IPS-NIHi11 (cell line): ENCODE results near the gene MRLN.
"Not testable (repeated sequence)": the region's sequence is repeated elsewhere in the genome, so short reads cannot be mapped to it uniquely, and the experiment has no call there.

Source experiments
- DNase-seq: peaks from one replicate; pipeline ENCODE4 v3.0.0; 2012; ENCODE audit warnings: mixed read lengths, low spot score

The MRLN gene

DNA sequence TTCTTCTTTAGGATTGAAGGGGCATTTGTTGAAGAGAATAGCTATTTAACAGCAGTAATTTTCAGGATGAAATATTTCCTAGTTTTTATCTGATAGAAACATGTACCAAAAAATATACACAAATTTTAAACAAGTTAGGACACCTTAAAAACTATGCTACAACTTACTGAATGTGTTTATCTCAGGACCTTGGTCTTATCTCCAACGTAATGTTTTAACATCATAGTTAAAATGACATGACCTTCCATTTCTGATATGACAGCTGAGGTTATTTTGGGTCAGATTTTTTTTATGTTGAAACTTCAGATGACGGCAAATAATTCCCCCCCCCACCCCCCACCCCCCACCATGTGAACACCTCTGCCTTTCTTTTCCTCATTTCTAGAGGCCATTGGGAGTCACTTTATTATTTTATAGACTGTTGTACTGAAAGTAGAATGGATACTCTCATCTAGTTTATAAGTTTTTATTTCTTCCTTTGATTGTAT is 8.0 kb downstream of the MRLN start:
- DNase-seq = no peak

DNA sequence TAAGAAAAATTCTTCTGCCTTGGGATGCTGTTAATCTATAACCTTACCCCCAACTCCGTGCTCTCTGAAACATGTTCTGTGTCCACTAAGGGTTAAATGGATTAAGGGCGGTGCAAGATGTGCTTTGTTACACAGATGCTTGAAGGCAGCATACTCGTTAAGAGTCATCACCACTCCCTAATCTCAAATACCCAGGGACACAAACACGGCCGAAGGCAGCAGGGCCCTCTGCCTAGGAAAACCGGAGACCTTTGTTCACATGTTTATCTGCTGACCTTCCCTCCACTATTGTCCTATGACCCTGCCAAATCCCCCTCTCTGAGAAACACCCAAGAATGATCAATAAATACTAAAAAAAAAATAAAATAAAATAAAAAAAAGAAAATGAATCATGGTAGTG is 8.5 kb downstream of the MRLN start:
- not testable (repeated sequence) for DNase-seq

DNA sequence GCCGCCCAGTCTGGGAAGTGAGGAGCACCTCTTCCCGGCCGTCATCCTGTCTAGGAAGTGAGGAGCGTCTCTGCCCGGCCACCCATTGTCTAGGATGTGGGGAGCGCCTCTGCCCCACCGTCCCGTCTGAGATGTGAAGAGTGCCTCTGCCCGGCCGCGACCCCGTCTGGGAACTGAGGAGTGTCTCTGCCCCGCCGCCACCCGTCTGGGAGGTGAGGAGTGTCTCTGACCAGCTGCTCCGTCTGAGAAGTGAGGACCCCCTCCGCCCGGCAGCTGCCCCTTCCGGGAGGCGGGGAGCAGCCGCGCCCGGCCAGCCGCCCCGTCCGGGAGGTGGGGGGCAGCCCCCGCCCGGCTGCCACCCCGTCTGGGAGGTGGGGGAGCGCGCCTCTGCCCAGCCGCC is 9.1 kb downstream of the MRLN start:
- not testable (repeated sequence) for DNase-seq

DNA sequence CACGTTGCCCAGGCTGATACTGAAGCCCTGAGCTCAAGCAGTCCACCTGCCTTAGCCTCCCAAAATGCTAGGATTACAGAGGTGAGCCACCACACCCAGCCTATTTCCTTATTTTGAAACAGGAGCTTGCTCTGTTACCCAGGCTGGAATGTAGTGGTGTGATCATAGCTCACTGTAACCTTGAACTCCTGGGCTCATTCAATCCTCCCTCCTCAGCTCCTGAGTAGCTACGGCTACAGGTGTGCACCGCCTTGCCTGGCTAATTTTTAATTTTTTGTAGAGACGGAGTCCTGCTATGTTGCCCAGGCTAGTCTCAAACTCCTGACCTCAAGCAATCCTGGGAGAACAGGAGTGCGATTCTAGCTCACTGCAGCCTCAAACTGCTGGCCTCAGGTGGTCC is 11.7 kb downstream of the MRLN start:
- DNase-seq = no peak

DNA sequence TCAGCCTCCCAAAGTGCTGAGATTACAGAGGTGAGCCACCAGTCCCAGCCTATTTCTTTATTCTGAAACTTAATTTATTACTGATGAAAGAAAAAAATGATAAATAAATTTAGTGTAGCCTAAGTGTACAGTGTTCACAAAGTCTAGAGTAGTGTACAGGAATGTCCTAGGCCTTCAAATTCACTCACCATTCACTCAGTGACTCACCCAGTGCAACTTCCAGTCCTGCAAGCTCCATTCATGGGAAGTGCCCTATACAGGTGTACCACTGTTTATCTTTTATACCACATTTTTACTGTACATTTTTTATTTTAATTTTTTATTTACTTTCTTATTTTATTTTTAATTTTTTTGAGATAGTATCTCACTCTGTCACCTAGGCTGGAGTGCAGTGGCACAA is 12.2 kb downstream of the MRLN start:
- no peak for DNase-seq

DNA sequence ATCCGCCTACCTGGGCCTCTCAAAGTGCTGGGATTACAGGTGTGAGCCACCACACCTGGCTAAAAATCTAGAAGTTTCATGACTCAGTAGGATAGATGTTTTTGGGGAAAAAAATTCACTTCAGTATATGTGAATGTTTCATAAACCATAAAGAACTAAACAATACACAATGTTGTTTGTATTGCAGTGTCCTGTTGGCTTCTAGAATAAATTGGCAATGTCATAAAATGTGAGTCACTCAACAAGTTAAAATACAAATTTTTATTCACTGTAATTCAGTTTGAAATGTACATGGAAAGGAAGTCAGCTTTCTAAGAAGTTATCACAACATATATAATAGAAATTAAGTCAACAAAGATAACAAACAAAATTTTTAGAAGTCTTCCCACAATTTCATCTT is 16.5 kb downstream of the MRLN start:
- no peak for DNase-seq

DNA sequence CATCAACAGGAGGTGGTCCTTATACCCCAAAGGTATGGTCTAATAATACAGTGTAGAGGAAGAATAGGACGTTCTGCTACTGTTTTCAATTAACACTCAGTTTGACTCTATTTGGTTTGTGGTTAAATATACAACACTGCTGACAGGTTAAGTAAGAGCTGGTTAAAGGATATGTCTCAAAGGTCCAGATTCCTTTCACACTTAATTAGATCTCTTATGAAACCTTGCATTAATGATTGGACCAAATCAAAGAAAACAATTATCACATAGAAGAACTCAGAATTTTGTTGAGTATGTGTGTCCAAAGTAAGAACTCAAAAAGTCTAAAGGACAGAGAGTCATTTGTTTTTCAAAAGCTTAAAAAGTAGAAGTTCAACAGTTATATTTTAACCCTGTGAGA is 18.0 kb downstream of the MRLN start:
- DNase-seq = no peak

DNA sequence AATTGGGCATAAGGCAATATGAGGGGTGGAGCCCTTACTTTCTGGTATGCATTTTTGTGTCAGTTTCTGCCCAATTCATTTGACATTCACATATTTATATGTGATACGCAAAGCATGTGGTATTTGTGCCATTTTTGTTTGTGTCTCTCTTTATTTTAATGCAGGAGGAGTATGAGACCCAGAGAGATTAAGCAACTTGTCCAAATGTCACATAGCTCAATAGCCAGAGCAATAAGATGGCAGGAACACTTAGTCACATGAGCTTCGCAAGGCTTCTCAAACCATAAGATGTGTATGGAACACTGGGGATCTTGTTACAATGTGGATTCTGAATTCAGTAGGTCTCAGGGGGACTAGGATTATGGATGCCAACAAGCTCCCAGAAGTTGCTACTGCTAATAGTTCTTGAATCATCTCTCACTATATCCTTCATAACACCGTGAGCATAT is 19.2 kb downstream of the MRLN start:
- DNase-seq = no peak

DNA sequence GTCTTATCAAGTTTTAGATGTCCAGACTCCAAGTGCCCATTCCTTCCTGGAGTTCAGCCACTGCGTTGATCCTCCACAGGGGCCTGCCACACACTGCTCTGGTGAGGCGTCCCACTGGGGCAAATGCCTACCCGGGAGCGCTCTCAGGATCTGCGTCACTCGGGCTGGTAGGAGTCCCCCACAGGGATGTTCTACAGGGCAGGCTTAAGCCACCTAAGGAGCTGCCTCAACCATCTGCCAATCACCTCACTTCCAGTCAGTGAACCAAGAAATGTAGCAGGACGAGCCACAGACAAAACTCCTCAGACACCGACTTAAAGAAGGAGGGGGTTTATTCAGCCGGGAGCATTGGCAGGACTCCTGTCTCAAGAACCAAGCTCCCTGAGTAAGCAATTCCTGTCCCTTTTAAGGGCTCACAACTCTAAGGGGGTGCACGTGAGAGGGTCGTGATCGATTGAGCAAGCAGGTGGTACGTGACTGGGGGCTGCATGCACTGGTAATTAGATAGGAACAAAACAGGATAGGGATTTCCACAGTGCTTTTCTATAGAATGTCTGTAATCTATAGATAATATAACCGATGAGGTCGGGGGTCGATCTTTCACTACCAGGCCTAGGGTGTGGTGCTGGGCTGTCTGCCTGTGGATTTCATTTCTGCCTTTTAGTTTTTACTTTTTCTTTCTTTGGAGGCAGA is 19.8 kb downstream of the MRLN start:
- not testable (repeated sequence) for DNase-seq

DNA sequence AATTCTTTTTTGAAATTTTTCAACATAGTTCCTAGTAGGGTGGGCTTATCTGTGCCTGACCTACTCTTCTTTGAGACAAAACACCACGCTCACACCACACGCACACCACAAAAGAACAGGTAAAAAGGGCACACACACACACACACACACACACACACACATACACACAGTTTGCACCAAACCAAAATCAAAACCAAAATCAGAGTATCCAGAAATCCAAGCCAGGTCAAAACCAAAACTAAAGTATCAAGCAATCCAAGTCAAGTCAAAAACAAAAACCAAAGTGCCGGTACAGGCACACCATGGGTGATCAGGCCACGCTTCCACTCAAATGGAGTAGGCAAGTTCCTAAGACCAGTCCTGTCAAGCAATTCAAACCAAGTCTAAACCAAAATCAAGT is 20.4 kb downstream of the MRLN start:
- DNase-seq = not testable (repeated sequence)

DNA sequence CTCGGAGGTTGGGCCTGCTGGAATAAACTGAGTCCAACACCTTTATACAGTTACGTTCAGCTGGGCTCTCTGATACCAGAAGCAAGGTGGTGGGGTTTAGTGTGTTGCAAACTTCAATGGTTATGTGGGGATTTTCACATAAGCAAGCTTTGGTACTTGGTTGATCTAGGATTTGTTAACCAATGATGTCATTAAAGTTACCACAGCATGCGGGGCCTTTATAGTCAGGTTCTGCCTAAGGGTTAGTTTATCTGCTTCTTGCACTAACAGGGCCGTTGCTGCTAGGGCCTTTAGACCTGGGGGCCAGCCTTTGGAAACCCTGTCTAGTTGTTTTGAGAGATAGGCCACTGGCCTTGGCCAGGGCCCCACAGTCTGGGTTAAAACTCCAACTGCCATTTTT is 24.1 kb downstream of the MRLN start:
- not testable (repeated sequence) for DNase-seq

DNA sequence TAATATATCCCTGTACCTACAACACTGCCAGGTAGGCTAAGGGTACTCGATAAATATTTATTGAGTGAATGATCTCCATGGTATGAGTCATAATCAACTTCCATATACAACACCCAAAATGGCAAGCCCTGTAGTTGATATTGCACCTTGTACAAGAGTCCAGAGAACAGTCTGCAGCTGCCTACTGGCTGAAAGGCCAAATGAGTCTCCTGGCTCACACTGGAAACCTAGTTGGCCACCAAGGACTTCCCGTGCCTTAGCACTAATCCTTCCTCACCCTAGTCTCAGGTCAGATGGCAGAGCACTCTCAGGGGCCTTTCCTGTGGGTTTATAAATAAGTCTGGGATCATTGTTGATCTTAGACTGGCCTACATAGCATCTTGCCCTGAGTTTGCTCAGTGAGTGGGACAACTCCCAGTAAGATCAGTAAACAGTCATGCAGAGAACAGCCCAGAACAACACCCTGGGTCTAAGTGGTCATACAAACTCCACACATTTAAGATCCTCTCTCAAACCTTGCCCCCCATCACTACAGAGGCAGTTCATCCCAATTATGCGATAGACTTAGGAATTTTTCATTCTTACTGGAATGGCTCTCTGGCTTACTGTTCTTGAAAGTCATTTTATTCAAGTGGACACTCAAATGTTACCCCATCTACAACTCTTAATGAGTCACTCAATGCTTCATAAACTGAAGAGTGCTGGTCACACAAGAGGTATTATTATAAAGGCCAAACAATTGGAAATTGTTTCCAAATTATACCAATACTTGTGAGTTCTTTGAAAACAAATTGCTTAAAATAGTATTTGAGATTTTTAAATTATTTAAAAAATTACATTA is 28.9 kb downstream of the MRLN start:
- DNase-seq = no peak

DNA sequence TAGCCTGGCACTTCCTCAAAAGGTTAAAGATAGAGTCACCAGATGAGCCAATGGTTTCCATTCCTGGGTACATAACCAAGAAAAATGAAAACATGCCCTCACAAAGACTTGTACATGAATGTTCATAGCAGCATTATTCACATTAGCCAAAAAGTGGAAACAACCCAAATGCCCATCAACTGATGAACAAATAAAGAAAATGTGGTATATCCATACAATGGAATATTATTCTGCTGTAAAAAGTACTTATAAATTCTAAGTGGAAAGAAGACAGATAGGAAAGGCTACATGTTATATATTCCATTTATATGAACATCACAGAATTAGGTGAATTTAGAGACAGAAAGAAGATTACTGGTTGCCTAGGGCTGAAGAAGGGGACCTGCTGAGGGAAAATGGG is 32.9 kb downstream of the MRLN start:
- DNase-seq = no peak

DNA sequence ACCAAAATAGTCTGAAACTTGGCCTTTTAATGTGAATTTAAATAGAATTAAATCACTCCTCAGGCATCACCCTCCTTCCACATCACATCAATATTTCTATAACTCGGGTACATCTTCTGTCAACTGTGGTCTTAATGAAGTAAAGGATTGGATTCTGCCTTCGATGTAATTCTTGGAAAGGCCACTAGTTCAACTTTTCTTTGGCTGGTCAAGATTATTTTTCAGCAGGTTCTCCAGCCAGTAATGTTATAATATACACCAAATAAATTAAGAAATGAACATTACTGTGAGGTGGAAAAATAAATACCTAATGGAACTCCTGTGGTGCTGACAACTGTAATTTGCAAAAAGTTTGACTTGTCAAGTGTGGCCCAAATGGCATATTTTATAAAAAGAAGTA is 33.9 kb downstream of the MRLN start:
- DNase-seq = no peak

DNA sequence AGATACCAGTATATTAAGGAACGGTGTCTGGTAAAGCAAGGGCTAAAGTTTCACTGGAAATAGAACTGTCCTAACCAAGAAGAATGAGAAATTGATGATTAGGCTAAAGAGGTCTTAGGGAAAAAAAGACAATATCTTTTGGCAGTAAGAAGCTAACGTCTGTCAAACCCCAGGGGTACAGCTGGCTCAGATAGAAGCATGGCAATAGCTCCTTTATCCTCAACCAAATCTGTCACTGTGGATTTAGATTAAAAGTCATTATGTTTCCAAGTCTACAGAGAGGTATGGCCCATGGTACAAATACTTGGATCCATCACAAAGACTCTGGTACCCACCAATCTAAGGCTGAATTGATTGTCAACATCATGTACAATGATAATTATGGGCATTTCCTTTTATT is 35.0 kb downstream of the MRLN start:
- DNase-seq = no peak

DNA sequence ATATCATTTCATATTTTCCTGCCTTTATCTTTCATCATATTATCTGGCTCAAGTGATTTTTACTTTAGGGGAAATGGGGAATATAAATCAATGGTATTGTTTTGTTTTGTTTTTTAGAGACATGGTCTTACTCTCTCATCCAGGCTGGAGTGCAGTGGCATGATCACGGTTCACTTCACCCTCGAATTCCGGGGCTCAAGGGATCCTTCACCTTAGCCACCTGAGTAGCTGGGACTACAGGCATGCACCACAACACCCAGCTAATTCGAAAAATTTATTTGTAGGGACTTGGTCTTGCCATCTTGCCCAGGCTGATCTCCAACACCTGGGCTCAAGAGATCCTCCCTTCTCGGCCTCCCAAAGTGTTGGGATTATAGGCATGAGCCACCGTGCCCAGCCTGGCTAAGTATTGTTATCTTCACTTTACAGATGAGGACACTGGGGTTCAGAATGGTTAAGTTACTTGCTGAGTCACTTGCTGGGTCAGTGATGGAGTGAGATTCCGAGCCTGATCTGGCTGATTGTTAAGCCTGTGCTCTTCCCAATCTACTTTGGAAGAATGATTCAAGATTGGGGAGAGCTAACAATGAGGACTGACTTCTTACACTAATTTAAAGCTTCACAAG is 39.9 kb downstream of the MRLN start:
- DNase-seq = no peak

DNA sequence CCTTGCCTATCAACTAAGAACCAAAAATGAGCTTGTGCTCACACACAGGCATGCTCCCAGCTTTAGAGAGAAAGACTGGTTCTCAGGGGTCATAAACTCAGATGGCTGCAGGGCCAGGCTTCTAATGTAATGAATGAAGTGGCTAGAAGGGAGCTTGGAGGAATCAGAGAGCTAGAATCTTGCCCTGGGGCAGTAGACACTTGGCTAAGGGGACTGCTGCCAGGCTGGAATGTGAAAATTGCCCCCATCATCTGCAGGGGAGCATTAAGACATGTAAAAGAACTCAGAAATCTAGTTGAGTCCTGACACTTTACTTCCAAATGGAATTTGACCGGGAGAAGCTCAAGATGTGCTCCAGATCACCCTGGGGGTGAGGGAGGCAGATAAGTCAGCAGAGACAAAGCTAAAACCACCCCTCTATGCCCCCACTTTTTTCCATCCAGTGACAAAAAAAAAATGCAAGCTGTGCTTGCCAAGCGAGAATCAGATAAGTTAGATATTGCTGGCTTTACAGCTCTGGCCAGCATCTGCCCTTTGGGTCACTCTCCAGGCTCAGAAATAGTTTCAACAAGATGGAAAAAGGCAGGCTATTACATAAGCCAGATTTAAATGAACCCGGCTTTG is 41.3 kb downstream of the MRLN start:
- no peak for DNase-seq

DNA sequence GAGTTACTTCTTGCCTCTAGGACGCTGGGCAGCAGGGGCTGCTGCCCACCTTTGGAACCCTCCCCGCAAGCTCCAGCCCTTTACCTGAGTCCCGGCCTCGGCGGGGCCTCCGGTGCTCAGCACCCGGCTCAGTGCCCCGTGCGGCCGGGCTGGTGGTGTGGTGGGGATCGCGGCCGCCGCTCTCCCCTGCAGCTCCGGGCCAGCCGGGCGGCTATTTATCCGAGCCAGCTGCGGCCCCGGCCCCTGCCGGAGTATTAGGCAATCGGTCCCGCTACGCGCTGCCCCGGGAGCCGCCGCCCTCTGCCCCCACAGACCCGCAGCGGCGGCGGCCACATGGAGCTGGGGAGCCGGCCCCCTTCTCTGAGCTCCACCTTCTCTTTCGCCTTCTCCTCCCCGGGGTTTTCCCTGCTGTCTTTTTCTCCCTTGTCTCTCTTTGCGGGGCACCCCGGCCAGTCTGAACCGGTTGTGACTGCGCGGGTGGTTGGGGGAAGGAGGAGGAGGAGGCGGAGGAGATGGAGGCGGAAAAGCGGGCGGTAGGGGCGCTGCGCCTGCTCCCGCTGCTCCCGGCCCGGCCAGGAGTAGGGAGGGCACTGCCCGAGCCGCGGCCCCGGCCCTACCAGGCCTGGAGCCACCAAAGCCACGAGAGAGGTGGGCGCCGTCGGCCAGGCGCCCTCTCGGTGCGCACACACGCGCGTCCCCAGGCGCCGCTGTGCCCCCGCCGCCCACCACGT is 43.7 kb downstream of the MRLN start, which contains the start of gene SLC16A9:
Gene SLC16A9 (minus strand): TSS at position 456 of the 731 bp plus-strand sequence. CDS start 25,559 bp downstream, outside the sequence.
- DNase-seq = peak; percentile 89

DNA sequence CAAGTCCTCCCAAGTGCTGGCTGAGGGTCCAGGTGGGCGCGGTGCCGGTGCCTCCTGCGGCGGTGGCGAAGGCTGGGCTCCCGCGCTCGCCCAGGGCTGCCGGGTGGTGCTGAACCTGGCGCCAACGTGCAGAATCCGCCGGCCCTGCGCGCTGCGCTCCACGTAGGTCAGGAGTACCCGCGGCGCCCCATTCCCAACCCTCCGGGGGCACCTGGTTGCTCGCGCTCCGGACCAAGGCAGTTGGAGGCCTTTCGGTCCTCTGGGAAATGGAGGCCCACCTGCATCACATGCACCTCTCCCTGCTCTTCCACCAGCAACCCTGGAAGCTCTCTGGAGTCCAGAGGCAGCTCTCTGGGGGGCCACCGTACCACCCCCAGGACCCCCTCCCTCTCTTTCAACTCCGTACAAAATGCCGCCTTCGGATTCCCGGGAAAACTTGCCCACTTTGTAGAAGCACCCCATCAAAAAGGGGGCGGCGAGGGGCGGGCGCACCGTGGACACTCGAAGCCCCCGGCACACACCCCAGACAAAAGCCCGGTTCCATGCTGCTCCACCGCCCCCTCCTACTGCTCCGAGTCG is 44.4 kb downstream of the MRLN start:
- peak; percentile 71 for DNase-seq

DNA sequence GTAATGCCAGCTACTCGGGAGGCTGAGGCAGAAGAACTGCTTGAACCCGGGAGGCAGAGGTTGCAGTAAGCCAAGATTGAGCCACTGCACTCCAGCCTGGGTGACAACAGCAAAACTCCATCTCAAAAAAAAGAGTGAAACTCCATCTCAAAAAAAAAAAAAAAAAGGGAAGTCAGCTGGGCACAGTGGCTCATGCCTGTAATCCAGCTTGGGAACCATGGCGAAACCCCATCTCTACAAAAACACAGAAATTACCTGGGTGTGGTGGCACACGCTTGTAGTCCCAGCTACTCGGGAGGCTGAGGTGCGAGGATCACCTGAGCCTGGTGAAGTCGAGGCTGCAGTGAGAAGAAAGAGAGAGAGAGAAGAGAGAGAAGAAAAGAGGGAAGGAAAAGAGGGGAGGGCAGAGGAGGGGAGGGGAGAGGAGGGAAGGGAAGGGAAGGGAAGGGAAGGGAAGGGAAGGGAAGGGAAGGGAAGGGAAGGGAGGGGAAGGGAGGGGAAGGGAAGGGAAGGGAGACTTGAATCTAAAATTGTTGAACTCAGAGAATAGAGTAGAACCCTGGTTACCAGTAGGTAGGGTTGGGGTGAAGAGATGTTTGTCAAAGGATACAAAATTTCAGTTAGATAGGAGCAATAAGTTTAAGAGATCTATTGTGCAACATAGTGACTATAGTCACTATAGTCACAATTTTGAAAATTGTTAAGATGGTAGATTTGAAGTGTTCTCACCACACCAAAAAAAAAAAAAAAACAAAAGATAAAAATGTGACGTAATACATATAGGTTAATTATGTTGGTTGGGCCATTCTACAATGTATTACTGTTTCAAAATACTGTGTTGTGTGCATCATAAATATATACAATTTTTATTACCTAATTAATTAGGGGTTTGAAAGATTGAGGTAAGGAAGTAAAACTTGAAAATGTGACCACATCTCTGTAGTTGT is 46.1 kb downstream of the MRLN start:
- no peak for DNase-seq
